NT2/D1 (cell line): ENCODE measurements around the gene SEC62.
A peak's percentile ranks its signal among the peaks of the same experiment; 100 is the strongest.

Experiments
- DNase-seq: peaks from one replicate; pipeline ENCODE4 v3.0.0-alpha.2; 2011; ENCODE audit warnings: low read depth, low spot score
- H3K27me3 ChIP-seq: 2 replicates; pipeline ENCODE4 v1.6.0; 2011; ENCODE audit warnings: mild to moderate bottlenecking; ENCODE audit not compliant: insufficient read length, insufficient read depth
- H3K36me3 ChIP-seq: 2 replicates; pipeline ENCODE4 v1.6.1; 2011; ENCODE audit warnings: mild to moderate bottlenecking, low read length, mixed read lengths; ENCODE audit not compliant: insufficient read depth, insufficient read length
- H3K4me1 ChIP-seq: 2 replicates; pipeline ENCODE4 v1.5.1; 2011; ENCODE audit not compliant: insufficient read depth, insufficient read length
- H3K4me3 ChIP-seq: 2 replicates; pipeline ENCODE4 v1.5.1; 2011; ENCODE audit warnings: low read depth; ENCODE audit not compliant: insufficient read length
- H3K9ac ChIP-seq: 2 replicates; pipeline ENCODE4 v1.6.0; 2011; ENCODE audit warnings: low read depth; ENCODE audit not compliant: insufficient read length
- H3K9me3 ChIP-seq: 2 replicates; pipeline ENCODE4 v1.5.1; 2011; ENCODE audit warnings: mild to moderate bottlenecking, low read length; ENCODE audit not compliant: insufficient read depth
- SUZ12 ChIP-seq: IDR thresholded peaks from 2 replicates; pipeline ENCODE4 v1.6.1; 2011; ENCODE audit not compliant: insufficient read length, insufficient read depth; ENCODE audit errors: extremely low read depth
- YY1 ChIP-seq: IDR thresholded peaks from 2 replicates; pipeline ENCODE4 v1.6.1; 2011; ENCODE audit not compliant: insufficient read length, insufficient read depth
- ZNF274 ChIP-seq: IDR thresholded peaks from 2 replicates; pipeline ENCODE4 v1.6.1; 2011; ENCODE audit warnings: mild to moderate bottlenecking, low read depth, low read length

Gene SEC62

DNA sequence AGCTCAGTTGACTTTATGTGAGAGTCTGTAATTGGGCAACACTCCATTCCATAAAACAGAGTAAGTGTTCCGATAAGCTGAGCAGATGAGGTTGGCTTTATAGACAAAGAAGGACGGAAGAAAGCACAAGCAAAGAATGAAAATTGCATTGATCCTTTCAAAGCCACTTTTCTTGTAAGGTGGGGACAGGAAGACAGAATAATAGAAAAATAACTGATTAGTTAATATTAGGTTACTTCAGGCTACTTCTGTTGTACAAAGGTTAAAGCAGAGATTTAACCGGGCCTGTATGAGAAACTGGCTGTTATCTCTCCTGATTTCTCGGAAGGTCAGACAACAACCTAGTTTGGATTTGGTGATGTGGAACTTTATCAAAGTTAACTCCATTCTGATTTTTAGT, 55.7 kb downstream of the SEC62 start:
- no peak overlapping the region for H3K4me3 ChIP-seq
- no peaks in the 10 kb centered on the region for H3K36me3 ChIP-seq
- H3K9ac ChIP-seq: no peak overlapping the region
- DNase-seq: no peak
- no peaks in the 10 kb centered on the region for H3K9me3 ChIP-seq
- TF ChIP-seq ZNF274: no peak
- no peak for TF ChIP-seq YY1
- TF ChIP-seq SUZ12: no peak
- no peaks in the 10 kb centered on the region for H3K27me3 ChIP-seq
- H3K4me1 ChIP-seq: no peaks in the 10 kb centered on the region

DNA sequence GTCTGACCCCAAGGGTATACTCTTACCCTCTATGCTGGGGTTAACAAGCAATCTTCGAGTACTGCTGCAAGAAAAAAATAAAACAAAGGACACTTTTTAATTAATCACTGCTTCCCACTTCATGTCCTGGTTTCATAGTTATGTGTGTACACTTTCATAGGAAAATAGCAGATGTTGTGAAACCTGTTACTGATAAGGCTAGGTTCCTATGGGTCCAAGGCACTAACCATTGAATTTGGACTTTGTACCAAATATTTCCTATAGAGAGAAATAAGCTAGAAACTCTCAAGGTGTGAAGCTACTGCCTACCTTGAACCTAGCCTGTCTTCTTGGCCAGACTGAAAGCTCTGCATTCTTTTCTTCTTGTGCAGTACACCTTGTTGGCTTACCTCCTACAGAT, 56.6 kb downstream of the SEC62 start:
- no peaks in the 10 kb centered on the region for H3K9me3 ChIP-seq
- no peak overlapping the region for H3K4me3 ChIP-seq
- no peak for DNase-seq
- no peaks in the 10 kb centered on the region for H3K36me3 ChIP-seq
- H3K9ac ChIP-seq: no peak overlapping the region
- H3K4me1 ChIP-seq: no peaks in the 10 kb centered on the region
- H3K27me3 ChIP-seq: no peaks in the 10 kb centered on the region
- TF ChIP-seq YY1: no peak
- no peak for TF ChIP-seq ZNF274
- no peak for TF ChIP-seq SUZ12

DNA sequence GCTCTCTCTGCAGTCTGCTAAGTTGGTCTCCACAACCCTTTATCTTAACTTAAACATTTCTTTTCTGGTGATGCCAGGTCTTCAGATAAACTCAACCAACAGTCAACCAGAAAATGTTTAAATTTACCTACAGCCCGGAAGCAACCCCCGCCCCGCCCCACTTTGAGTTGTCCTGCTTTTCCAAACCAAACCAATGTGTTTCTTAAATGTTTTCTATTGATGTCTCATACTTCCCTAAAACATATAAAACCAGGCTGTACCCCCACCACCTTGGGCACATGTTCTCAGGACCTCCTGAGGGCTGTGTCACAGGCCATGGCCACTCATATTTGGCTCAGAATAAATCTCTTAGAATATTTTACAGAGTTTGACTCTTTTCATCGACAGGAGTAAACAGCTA, 58.0 kb downstream of the SEC62 start:
- Histone ChIP-seq H3K9me3 (no peaks in the 10 kb centered on the region), H3K36me3 (no peaks in the 10 kb centered on the region), H3K4me1 (no peaks in the 10 kb centered on the region), H3K4me3 (no peak overlapping the region), H3K27me3 (no peaks in the 10 kb centered on the region), H3K9ac (no peak overlapping the region)
- no peak for DNase-seq
- TF ChIP-seq ZNF274 (no peak), SUZ12 (no peak), YY1 (no peak)

DNA sequence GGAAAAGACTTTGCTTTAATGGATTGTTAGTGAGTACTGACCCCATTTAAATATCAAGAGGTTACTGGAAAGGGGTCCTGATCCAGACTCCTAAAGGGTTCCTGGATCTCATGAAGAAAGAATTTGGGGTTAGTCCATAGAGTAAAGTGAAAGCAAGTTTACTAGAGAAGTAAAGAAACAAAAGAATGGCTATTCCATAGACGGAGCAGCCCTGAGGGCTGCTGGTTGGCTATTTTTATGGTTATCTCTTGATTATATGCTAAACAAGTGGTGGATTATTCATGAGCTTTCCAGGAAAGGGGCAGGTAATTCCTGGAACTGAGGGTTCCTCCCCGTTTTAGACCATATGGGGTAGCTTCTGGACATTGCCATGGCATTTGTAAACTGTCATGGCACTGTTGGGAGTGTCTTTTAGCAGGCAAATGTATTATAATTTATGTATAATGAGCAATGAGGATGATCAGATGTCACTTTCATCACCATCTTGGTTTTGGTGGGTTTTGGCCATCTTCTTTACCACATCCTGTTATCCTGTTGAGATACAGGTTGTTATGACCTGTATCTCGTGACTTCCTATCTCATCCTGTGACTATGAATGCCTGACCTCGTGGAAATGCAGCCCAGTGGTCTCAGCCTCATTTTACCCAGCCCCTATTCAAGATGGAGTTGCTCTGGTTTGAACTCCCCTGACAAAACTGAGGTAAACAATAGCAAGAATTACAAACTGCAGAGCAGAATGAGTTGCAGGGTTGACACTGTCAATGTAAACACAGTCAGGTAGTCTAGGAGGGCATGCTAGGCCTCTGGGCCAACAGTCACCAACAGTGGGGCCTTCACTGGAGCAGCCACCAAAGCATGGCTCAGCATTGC, 60.9 kb downstream of the SEC62 start:
- no peak for DNase-seq
- no peaks in the 10 kb centered on the region for H3K4me1 ChIP-seq
- no peak overlapping the region for H3K4me3 ChIP-seq
- H3K36me3 ChIP-seq: no peaks in the 10 kb centered on the region
- H3K9ac ChIP-seq: no peak overlapping the region
- TF ChIP-seq SUZ12 (no peak), ZNF274 (no peak), YY1 (no peak)
- no peaks in the 10 kb centered on the region for H3K9me3 ChIP-seq
- H3K27me3 ChIP-seq: no peaks in the 10 kb centered on the region

DNA sequence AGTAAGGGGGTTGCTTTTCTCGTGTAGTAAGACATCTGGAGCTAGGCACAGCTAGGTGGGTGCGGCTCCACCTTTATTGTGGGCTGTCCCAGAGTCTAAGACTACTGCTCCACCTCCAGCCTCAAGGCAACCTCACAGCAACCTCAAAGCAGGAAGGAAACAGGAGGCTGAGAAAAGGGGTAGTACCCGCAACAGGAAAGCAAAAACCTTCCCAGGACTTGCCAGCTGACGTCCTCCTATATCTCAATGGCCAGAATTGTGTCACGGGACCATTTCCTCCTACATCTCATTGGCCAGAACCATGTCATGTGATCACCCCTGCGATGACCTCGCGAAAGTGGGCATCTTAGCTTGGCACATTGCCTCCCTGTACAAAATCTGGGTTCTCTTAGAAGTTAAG, 66.9 kb downstream of the SEC62 start:
- Histone ChIP-seq H3K4me1 (no peaks in the 10 kb centered on the region), H3K27me3 (peaks cover 5% of the 10 kb centered on the region), H3K36me3 (no peaks in the 10 kb centered on the region), H3K9ac (no peak overlapping the region), H3K4me3 (no peak overlapping the region), H3K9me3 (no peaks in the 10 kb centered on the region)
- no peak for DNase-seq
- TF ChIP-seq ZNF274: no peak
- TF ChIP-seq YY1: no peak
- no peak for TF ChIP-seq SUZ12

DNA sequence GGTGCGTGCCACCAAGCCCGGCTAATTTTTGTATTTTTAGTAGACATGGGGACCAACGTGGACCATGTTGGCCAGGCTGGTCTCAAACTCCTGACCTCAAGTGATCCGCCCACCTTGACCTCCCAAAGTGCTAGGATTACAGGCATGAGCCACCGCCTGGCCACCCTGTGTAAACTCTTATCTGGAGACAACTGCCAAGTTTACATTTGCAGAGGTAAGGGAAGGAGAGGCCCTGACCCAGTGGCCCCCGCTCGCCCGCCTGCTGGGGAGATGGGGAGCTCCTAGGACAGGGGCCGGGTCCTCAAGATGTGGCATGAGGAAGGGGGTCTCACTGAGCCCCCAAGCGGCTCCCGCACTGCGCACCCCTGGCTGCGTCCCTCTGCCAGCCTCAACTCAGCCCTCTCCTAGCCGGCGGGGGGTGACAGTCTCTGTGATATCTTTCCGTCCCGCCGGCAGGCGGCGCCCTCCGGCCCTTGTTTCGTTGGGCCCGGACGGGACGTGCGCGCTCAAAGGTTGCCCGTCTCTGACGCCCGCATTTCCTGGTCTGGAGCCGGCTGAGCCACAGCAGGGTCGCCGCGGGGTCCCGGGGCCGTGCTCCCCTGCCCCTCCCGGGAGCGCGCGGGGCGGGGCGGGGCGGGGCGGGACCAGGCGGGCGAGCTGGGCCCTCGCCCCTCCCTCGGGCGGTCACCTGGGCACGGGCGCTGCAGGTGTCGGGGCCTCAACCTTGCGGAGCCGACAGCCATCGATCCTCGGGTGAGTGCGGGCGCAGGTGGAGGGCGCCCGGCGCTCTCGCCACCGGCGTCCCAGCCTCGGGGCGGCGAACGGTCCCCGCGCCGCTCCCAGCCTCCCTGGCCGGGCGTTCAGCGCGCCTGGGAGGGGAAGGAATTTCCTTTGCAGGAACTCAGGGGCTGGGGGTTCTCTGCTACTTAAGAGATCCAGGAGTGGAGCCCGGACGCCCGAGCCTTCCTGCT, 71.1 kb downstream of the SEC62 start, which contains the start of gene GPR160:
TSS of gene GPR160 (plus strand) at position 533 of the 971 bp plus-strand sequence. CDS start 45,978 bp downstream, outside the sequence.
- Histone ChIP-seq H3K4me3 (peak within 1 kb of the TSS; percentile 60), H3K36me3 (no peaks in the 10 kb centered on the region), H3K9ac (peak within 1 kb of the TSS; percentile 75), H3K9me3 (no peaks in the 10 kb centered on the region), H3K27me3 (peaks cover 40% of the 10 kb centered on the region), H3K4me1 (no peaks in the 10 kb centered on the region)
- TF ChIP-seq SUZ12: no peak
- no peak for TF ChIP-seq ZNF274
- no peak for TF ChIP-seq YY1
- DNase-seq: peak; percentile 74

DNA sequence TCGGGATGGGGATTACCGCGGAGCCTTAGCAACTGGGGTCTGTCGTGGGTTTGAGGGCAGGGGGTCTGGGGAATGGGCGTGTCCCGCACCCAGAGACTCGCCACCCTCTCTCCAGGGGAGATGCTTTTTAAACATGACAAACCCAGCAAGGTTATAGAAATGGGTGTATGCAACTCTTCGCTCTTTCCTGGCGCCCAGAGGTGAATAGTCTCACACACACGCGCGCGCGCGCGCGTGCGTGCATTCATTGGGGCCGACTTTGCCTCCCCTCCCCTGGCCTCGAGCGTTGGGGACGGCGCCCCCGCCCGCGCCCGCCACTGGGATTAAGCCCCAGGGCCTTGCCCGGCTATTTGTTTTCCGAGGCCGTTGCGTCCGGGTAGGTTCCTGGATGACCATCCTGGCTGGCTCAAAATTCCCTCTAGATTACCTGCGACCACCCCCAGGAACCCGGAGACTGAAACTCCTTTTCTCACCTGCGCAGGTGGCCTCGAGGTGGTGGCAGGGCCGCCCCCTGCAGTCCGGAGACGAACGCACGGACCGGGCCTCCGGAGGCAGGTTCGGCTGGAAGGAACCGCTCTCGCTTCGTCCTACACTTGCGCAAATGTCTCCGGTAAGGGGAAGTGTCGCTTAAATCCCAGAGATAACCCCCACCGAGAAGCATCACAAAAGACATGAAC, 72.0 kb downstream of the SEC62 start:
- no peak for TF ChIP-seq SUZ12
- TF ChIP-seq ZNF274: no peak
- TF ChIP-seq YY1: no peak
- H3K4me3 ChIP-seq: peak overlapping the region; percentile 60
- peaks cover 40% of the 10 kb centered on the region for H3K27me3 ChIP-seq
- no peak for DNase-seq
- no peaks in the 10 kb centered on the region for H3K9me3 ChIP-seq
- no peaks in the 10 kb centered on the region for H3K4me1 ChIP-seq
- peak overlapping the region; percentile 75 for H3K9ac ChIP-seq
- H3K36me3 ChIP-seq: no peaks in the 10 kb centered on the region
